Astrocyte of the spinal cord (primary cell): Measurements from ENCODE around the gene PNMA6E.

ENCODE experiments used
- DNase-seq: peaks from one replicate; pipeline ENCODE4 v3.0.0; 2011; ENCODE audit warnings: low read depth, low spot score
- H3K4me3 ChIP-seq: 2 replicates; pipeline ENCODE4 v1.5.1; 2011; ENCODE audit warnings: low read depth, mild to moderate bottlenecking, low read length, moderate library complexity
- in situ Hi-C: cut with HindIII; loops from 2 replicates; pipeline ENCODE4 v1.10.0; 2017; ENCODE audit warnings: low sequenced_read_pairs
- TF ChIP-seq, protein P1 (sequence below): IDR thresholded peaks from 2 replicates; pipeline ENCODE4 v1.5.1; 2012; ENCODE audit warnings: low read depth, mild to moderate bottlenecking, low read length, inconsistent platforms

Gene PNMA6E

DNA sequence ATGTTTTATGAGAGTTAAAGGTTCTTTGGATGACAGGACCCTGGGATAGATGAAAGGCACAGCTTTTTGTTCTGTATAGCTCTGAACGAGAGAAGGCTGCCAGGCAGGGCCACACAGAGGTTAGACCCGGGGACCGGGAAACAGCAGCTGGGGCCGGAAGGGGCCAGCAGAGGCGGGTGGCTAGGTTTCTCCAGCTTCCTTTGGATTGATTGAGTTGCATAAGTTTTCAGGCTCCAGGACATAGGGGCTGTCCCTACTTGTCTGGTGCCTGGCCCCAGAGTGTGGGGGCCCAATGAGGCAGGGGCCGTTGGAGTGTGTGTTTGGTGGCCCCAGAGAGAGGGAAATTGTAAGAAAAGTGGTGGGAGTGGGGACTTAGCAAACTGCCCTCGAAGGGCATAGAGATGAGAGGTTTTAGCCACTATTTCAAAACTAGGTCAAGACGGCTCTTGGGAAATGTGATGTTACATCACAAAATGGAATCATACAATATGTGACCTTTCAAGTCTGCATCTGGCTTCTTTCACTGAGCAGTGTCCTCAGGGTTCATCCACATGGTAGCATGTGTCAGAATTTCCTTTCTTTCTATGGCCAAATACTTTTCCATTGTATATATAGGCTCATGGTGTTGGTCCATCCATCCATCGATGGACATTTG, 13.8 kb upstream of the PNMA6E start:
- H3K4me3 ChIP-seq, result no peak overlapping the region
- TF ChIP-seq, protein P1, sequence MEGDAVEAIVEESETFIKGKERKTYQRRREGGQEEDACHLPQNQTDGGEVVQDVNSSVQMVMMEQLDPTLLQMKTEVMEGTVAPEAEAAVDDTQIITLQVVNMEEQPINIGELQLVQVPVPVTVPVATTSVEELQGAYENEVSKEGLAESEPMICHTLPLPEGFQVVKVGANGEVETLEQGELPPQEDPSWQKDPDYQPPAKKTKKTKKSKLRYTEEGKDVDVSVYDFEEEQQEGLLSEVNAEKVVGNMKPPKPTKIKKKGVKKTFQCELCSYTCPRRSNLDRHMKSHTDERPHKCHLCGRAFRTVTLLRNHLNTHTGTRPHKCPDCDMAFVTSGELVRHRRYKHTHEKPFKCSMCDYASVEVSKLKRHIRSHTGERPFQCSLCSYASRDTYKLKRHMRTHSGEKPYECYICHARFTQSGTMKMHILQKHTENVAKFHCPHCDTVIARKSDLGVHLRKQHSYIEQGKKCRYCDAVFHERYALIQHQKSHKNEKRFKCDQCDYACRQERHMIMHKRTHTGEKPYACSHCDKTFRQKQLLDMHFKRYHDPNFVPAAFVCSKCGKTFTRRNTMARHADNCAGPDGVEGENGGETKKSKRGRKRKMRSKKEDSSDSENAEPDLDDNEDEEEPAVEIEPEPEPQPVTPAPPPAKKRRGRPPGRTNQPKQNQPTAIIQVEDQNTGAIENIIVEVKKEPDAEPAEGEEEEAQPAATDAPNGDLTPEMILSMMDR, result no peak
- in situ Hi-C loops, result no loop called here
- no peak for DNase-seq

DNA sequence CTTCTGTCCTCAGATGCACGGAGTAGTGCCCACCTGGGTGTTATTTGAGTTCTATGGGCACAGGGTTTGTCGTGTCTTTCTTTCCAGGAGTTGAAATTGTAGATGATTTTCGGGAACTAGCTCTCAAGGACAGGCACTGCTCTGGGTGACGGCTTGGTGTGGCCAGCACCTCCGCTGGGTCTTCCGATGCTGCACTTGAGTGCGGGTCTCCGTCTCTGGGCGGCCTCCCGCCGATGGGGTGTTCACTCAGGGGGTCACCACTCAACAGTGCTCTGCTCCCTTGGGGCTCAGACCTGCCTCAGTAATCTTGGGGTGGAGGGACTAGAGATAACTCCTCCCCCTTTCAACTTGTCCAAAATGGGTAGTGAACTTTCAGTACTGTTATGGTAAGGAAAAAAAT, 12.6 kb upstream of the PNMA6E start:
- TF ChIP-seq, protein P1, result no peak
- no peak overlapping the region for H3K4me3 ChIP-seq
- in situ Hi-C loops, result no loop called here

GRCh38 chrX:153412746-153413720, 11.9 kb upstream of the PNMA6E start:
- in situ Hi-C loops, result no loop called here
- no peak for DNase-seq

More for the DNA sequence above, 12.6 kb upstream of the PNMA6E start:
- DNase-seq, result no peak

GRCh38 chrX:153411988-153412574, 10.9 kb upstream of the PNMA6E start:
- DNase-seq, result no peak
- H3K4me3 ChIP-seq, result no peak overlapping the region
- in situ Hi-C loops, result no loop called here
- TF ChIP-seq, protein P1, result no peak

More at GRCh38 chrX:153412746-153413720, 11.9 kb upstream of the PNMA6E start:
- no peak overlapping the region for H3K4me3 ChIP-seq
- TF ChIP-seq, protein P1, result no peak

DNA sequence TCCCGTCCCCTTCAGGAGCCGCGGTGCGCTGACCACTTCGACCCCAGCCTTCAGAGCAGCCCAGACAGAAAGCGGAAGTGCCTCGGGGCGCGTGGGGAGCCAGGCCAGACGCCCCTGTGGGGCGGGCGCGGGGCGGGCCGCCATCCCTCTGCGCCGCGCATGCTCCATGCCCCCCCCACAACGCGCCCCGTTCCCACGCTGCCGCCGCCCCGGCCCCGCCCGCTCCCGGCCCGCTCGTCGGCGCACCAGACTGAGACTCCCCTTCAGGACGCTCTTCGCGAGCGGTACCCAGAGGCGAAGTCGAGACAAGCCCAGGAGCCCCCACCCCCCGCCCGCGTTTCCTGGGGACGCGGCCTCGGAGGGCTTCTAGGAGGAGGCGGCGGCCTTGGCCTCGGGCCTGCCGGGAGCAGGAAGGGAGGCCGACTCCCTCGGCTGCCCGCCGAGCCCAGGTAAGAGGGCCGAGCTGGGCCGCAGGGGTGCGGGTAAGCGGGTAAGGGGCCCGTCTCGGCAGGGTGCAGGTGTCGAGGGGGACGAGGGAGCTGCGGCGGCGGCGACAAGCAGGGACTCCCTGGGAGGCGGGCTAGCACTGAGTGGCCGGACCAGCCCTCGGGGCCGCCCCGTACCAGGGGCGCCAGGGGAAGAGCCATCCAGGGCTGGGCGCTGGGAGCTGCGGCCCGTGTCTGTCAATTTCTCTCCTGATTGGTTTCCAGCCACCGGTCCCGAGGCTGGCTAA, 10.3 kb upstream of the PNMA6E start, which contains the start of gene ZFP92:
Gene ZFP92 (plus strand): TSS at position 218 of the 733 bp plus-strand sequence. CDS start 6,851 bp downstream, outside the sequence.
- TF ChIP-seq, protein P1, result no peak
- DNase-seq, result no peak
- in situ Hi-C loops, result no loop called here
- H3K4me3 ChIP-seq, result peak within 1 kb of the TSS; percentile 30

- no peak for DNase-seq
- no peak overlapping the region for H3K4me3 ChIP-seq
- in situ Hi-C loops, result no loop called here
- TF ChIP-seq, protein P1, result no peak
Observed at GRCh38 chrX:153410888-153411254, 9.7 kb upstream of the PNMA6E start.
